Measurements from ENCODE around the gene OR10AD1.

GRCh38 chr12:48203192-48203591 lies at the start of gene OR10AD1:
- TF ChIP-seq POLR2A (IDR thresholded peaks at IDR 0.05; ENCODE audit: low read length) (no peak), GATA1 (IDR thresholded peaks at IDR 0.05; ENCODE audit: low read depth, low read length) (no peak)
